Thyroid gland (tissue), 4 donors: Measurements from ENCODE around the gene VPS45.

ENCODE experiments used
- CTCF ChIP-seq, 6 experiments: fragments of 200-600 bp in 3 of 6; fragments of 450-650 bp in 3 of 6; sonication (generic) in 3 of 6; IDR thresholded peaks; one replicate each; pipeline ENCODE4 v1.5.1; 2016 to 2019; ENCODE audit warnings: antibody characterized with exemption in 6 of 6, mild to moderate bottlenecking in 2 of 6, inconsistent platforms in 1 of 6, moderate library complexity in 1 of 6
- POLR2A ChIP-seq, 2 donors: fragments of 450-650 bp; IDR thresholded peaks; one replicate each; pipeline ENCODE4 v1.6.1; 2017; ENCODE audit warnings: antibody characterized with exemption in 2 of 2, mild to moderate bottlenecking in 2 of 2, moderate library complexity in 1 of 2

DNA sequence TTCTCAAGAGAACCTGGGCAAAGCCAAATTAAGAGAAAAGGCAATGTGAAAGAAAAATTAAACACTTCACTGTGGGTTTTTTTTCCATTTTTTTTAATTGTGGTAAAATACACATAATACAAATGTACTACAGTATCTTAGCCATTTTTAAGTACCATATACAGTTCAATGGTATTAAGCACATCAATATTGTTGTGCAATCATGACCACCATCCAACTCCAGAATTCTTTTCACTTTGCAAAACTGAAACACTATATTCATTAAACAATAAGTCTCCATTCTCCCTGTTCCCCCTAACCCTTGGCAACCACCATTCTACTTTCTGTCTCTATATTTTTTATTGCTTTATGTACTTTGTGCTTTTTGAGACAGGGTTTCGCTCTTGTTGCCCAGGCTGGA, 39.3 kb upstream of the VPS45 start:
- TF ChIP-seq CTCF (IDR thresholded peaks at IDR 0.05) (no peak), POLR2A (IDR thresholded peaks at IDR 0.05) (no peak)
